ENCODE measurements around the gene NANOS2. TPM values are rescaled to one million over a fixed set of nuclear protein-coding genes. Genes with fewer than 3 reads are reported as not detected.

Gene NANOS2
- total and polyA plus RNA-seq, 2 of the 13 experiments (the other 11 are each of a cell fraction or from before 2014, with no cell fraction given): not detected

- peak in 1 of 2 experiments; percentile 31; a peak in 1 of 4 replicates for TF ChIP-seq REST (IDR thresholded peaks at IDR 0.05; ENCODE audit: borderline replicate concordance in 1 of 2, low read depth in 1 of 2, low read length in 2 of 2)
- no peak for TF ChIP-seq LCORL (IDR thresholded peaks at IDR 0.05)
- TF ChIP-seq LCORL (CRISPR knock-in tag; IDR thresholded peaks at IDR 0.05): no peak
- TF ChIP-seq BCL6 (CRISPR knock-in tag; IDR thresholded peaks at IDR 0.05): peak; percentile 38; the same call in 1 of the 2 replicates
- TF ChIP-seq SP140L (CRISPR knock-in tag; IDR thresholded peaks at IDR 0.05; ENCODE audit: borderline replicate concordance): no peak
- 0 out of 2 replicates have a peak, but pooled peaks have one; percentile 45 for TF ChIP-seq FOXK1 (CRISPR knock-in tag; IDR thresholded peaks at IDR 0.05; ENCODE audit: borderline replicate concordance, low read depth)
- no peak for TF ChIP-seq TOPORS (CRISPR knock-in tag; IDR thresholded peaks at IDR 0.05)
- TF ChIP-seq HNF4G (IDR thresholded peaks at IDR 0.05; ENCODE audit: borderline replicate concordance, low read depth, low read length): 0 out of 2 replicates have a peak, but pooled peaks have one; percentile 23
- TF ChIP-seq HNF4G (CRISPR knock-in tag; IDR thresholded peaks at IDR 0.05; ENCODE audit: borderline replicate concordance, low read depth): no peak
- TF ChIP-seq KDM3A (CRISPR knock-in tag; IDR thresholded peaks at IDR 0.05; ENCODE audit: low read depth): no peak; the same call in 1 of the 2 replicates
- no peak for TF ChIP-seq EEA1 (CRISPR knock-in tag; IDR thresholded peaks at IDR 0.05; ENCODE audit: borderline replicate concordance)
- TF ChIP-seq ZFP36 (IDR thresholded peaks at IDR 0.05; ENCODE audit: borderline replicate concordance, low read depth, low read length, partially characterized antibody): no peak
- 0 out of 2 replicates have a peak, but pooled peaks have one; percentile 41 for TF ChIP-seq ZBTB33 (CRISPR knock-in tag; IDR thresholded peaks at IDR 0.05)
- TF ChIP-seq ASH2L (IDR thresholded peaks at IDR 0.05; ENCODE audit: insufficient read length, low read depth, low read length): peak; percentile 43
- peak; percentile 56; the same call in 1 of the 2 replicates for TF ChIP-seq ZBTB25 (CRISPR knock-in tag; IDR thresholded peaks at IDR 0.05)
- TF ChIP-seq CREB1 (IDR thresholded peaks at IDR 0.05): no peak
- no peak for TF ChIP-seq CREB1 (CRISPR knock-in tag; IDR thresholded peaks at IDR 0.05)
- TF ChIP-seq TCF12 (IDR thresholded peaks at IDR 0.05): no peak
- TF ChIP-seq TCF12 (CRISPR knock-in tag; IDR thresholded peaks at IDR 0.05): 0 out of 2 replicates have a peak, but pooled peaks have one; percentile 14
- no peak for TF ChIP-seq DZIP1 (CRISPR knock-in tag; IDR thresholded peaks at IDR 0.05)
These were observed 50.5 kb downstream of the NANOS2 start, which contains the start of gene FOXA3 (continued) for GRCh38 chr19:45863840-45864628.

Measured in HepG2 (cell line).